Heart left ventricle (tissue), 13 donors: ENCODE measurements around the gene BORCS8.

ENCODE experiments used
- CTCF ChIP-seq, 12 donors: fragments of 200-600 bp; sonication (generic) in 4 of 12; IDR thresholded peaks; one replicate each; pipeline versions ENCODE4 v1.5.0 to v1.8.0; 2018 to 2022; ENCODE audit warnings: antibody characterized with exemption in 12 of 12, mild to moderate bottlenecking in 5 of 12
- POLR2A ChIP-seq, 2 donors: fragments of 450-650 bp; IDR thresholded peaks; one replicate each; pipeline ENCODE4 v1.6.1; 2017; ENCODE audit warnings: antibody characterized with exemption in 2 of 2, mild to moderate bottlenecking in 2 of 2, moderate library complexity in 2 of 2
- donor health status: ischemic (EF 13 %, LVEDD 7.1; RV severe dilation, severe dysfunction).
- donor health status: DM: no; HTN: yes; CAD: no.
- donor health status: DM: no; HTN: no; CAD: no.
- donor health status: ischemic (EF 25% LVEDD 6.9; RV normal size, moderate dysfunction).
- donor health status: ischemic (EF 25% LVEDD 5.7; RV mildly dilated, moderate dysfunction).
- donor health status: ischemic (EF 35%, LVEDD 5.7; RV mildly dilated, moderate dysfunction).
- donor health status: nonischemic (EF 11% LVEDD 7.7; RV severe dilation, severe dysfunction).
- donor health status: DM: yes; HTN: yes; CAD: no.
- donor health status: PGD.
- donor health status: ischemic (EF 29% LVEDD 5.4; RV normal size, mild dysfunction).
- donor health status: nonischemic (EF 23%, LVEDD 6.1; RV moderate dilation, normal function).

GRCh38 chr19:19232261-19232721, 40.3 kb upstream of the BORCS8 start:
- TF ChIP-seq CTCF (IDR thresholded peaks at IDR 0.05) = no peak
- no peak for TF ChIP-seq POLR2A (IDR thresholded peaks at IDR 0.05)
